ENCODE measurements around the gene ATP11A. TPM values are rescaled to one million over a fixed set of nuclear protein-coding genes. Genes with fewer than 3 reads are reported as not detected.

The ATP11A gene
- total RNA-seq, 1 experiment from 2014 or later, result 9.4 TPM

- Histone ChIP-seq H3K4me1 (ENCODE audit: insufficient read depth, low read length, poor library complexity, severe bottlenecking) (peaks cover 5% of the 10 kb centered on the region), H3K36me3 (ENCODE audit: insufficient read depth, low read length, poor library complexity, severe bottlenecking) (no peaks in the 10 kb centered on the region), H3K27ac (ENCODE audit: low read depth, low read length, poor library complexity, severe bottlenecking) (no peak overlapping the region), H3K4me3 (ENCODE audit: low read depth, low read length, poor library complexity, severe bottlenecking) (no peak overlapping the region), H3K27me3 (replicated peaks; ENCODE audit: insufficient read depth, low read depth, low read length, poor library complexity) (no peaks in the 10 kb centered on the region), H3K9me3 (ENCODE audit: low read depth, low read length, poor library complexity, severe bottlenecking) (no peaks in the 10 kb centered on the region)
- no peak for DNase-seq (ENCODE audit: low spot score)
- ChIA-PET CTCF (no interaction called here), POLR2A (ENCODE audit: low non-redundant PET) (no interaction called here)
- TF ChIP-seq CTCF (conservative IDR thresholded peaks at IDR 0.05; ENCODE audit: low read depth, low read length) (no peak), EZH2 (IDR thresholded peaks at IDR 0.05; ENCODE audit: borderline replicate concordance, low read depth, low read length, poor library complexity, severe bottlenecking) (no peak)
- no TSS peak for BruUV-seq (replicated peaks)
- intact Hi-C loops (cut with micrococcal nuclease; ENCODE audit: unreplicated experiment), result no loop called here
Observed at GRCh38 chr13:112651750-112652511, 37.9 kb upstream of the ATP11A start.

GRCh38 chr13:112652512-112653070, 37.2 kb upstream of the ATP11A start:
- intact Hi-C loops (cut with micrococcal nuclease; ENCODE audit: unreplicated experiment), result no loop called here
- ChIA-PET CTCF (no interaction called here), POLR2A (ENCODE audit: low non-redundant PET) (no interaction called here)
- no peak for TF ChIP-seq CTCF (conservative IDR thresholded peaks at IDR 0.05; ENCODE audit: low read depth, low read length)
- no peak for TF ChIP-seq EZH2 (IDR thresholded peaks at IDR 0.05; ENCODE audit: borderline replicate concordance, low read depth, low read length, poor library complexity, severe bottlenecking)
- Histone ChIP-seq H3K9me3 (ENCODE audit: low read depth, low read length, poor library complexity, severe bottlenecking) (no peaks in the 10 kb centered on the region), H3K27ac (ENCODE audit: low read depth, low read length, poor library complexity, severe bottlenecking) (no peak overlapping the region), H3K4me3 (ENCODE audit: low read depth, low read length, poor library complexity, severe bottlenecking) (no peak overlapping the region), H3K27me3 (replicated peaks; ENCODE audit: insufficient read depth, low read depth, low read length, poor library complexity) (no peaks in the 10 kb centered on the region), H3K4me1 (ENCODE audit: insufficient read depth, low read length, poor library complexity, severe bottlenecking) (peaks cover 5% of the 10 kb centered on the region), H3K36me3 (ENCODE audit: insufficient read depth, low read length, poor library complexity, severe bottlenecking) (no peaks in the 10 kb centered on the region)
- BruUV-seq (replicated peaks), result no TSS peak
- peak; percentile 19 for DNase-seq (ENCODE audit: low spot score)

GRCh38 chr13:112653071-112653470, 36.8 kb upstream of the ATP11A start:
- no peaks in the 10 kb centered on the region for H3K36me3 ChIP-seq (ENCODE audit: insufficient read depth, low read length, poor library complexity, severe bottlenecking)
- intact Hi-C loops (cut with micrococcal nuclease; ENCODE audit: unreplicated experiment), result no loop called here
- BruUV-seq (replicated peaks), result no TSS peak
- no peak overlapping the region for H3K4me3 ChIP-seq (ENCODE audit: low read depth, low read length, poor library complexity, severe bottlenecking)
- POLR2A ChIA-PET (ENCODE audit: low non-redundant PET), result no interaction called here
- no peaks in the 10 kb centered on the region for H3K27me3 ChIP-seq (replicated peaks; ENCODE audit: insufficient read depth, low read depth, low read length, poor library complexity)
- no peak for DNase-seq (ENCODE audit: low spot score)
- no peak overlapping the region for H3K27ac ChIP-seq (ENCODE audit: low read depth, low read length, poor library complexity, severe bottlenecking)
- peaks cover 7% of the 10 kb centered on the region for H3K4me1 ChIP-seq (ENCODE audit: insufficient read depth, low read length, poor library complexity, severe bottlenecking)
- H3K9me3 ChIP-seq (ENCODE audit: low read depth, low read length, poor library complexity, severe bottlenecking), result no peaks in the 10 kb centered on the region
- no peak for TF ChIP-seq EZH2 (IDR thresholded peaks at IDR 0.05; ENCODE audit: borderline replicate concordance, low read depth, low read length, poor library complexity, severe bottlenecking)
- no peak for TF ChIP-seq CTCF (conservative IDR thresholded peaks at IDR 0.05; ENCODE audit: low read depth, low read length)
- CTCF ChIA-PET, result no interaction called here
